Bronchial epithelial cell (primary cell): ENCODE results near the gene GPHA2. TPM values are rescaled to one million over a fixed set of nuclear protein-coding genes. Genes with fewer than 3 reads are reported as not detected.
"Not testable (repeated sequence)": the region's sequence is repeated elsewhere in the genome, so short reads cannot be mapped to it uniquely, and the experiment has no call there.

Source experiments
- DNase-seq: peaks from one replicate; pipeline ENCODE4 v3.0.0-alpha.2; 2010; ENCODE audit warnings: low read depth
- FAIRE-seq: peaks from 2 replicates; lab custom pipeline; 2011; peaks lifted over from hg19 to GRCh38; lab: Jason Lieb, UNC
- H3K27me3 ChIP-seq: 2 replicates; pipeline ENCODE4 v1.5.1; 2011; ENCODE audit warnings: low read length; ENCODE audit not compliant: control insufficient read depth, insufficient read depth
- H3K36me3 ChIP-seq: 2 replicates; pipeline ENCODE4 v1.5.1; 2011; ENCODE audit warnings: low read length; ENCODE audit not compliant: control insufficient read depth, insufficient read depth
- H3K4me3 ChIP-seq: 2 replicates; pipeline ENCODE4 v1.5.1; 2011; ENCODE audit warnings: mild to moderate bottlenecking, low read depth, low read length, control low read depth
- CTCF ChIP-seq: IDR thresholded peaks from 2 replicates; pipeline ENCODE4 v1.5.1; 2011; ENCODE audit warnings: mild to moderate bottlenecking, moderate library complexity, low read length, control low read depth, inconsistent platforms; ENCODE audit not compliant: insufficient read depth, severe bottlenecking
- total RNA-seq: library from RNA; depleted of rRNA; stranded (reverse); fragments of >200 nt; gene quantifications from 2 replicates; pipeline ENCODE4 v1.2.1, GENCODE V29; 2014

The GPHA2 gene, protein sequence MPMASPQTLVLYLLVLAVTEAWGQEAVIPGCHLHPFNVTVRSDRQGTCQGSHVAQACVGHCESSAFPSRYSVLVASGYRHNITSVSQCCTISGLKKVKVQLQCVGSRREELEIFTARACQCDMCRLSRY
- total RNA-seq: not detected in 2 replicates

DNA sequence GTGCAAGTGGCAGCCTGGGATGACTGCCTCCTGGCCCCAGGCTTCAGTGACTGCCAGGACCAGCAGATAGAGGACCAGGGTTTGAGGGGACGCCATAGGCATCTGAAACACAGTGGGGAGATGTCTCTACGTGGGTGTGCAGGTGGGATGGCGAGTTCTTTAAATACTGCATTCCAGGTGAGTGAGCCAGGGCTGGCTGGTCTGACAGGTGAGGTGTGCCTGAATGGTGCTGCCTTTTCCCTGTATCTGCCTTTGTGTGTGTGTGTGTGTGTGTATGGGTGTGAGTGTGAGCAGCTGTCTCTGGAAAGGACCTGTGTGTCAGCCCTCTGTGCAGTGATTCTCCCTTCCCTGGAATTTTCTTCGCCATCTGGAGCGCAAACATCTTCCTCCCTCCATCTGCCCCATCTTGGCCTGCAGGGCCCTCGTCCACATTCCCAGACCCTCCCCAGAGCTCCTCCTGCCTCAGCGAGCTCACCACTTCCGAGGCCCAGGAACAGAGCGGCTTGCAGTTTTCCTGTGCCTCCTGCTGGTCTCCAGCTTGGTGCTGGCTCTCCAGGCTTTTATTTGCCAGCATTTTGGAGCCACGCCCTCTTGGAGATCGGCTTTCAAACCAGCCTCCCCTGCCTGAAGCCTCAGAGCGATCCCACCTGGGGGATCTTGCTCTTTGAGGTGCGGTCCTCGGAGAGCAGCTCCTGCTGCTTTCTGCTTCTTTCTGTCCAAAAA is at the start of gene GPHA2:
TSS of gene GPHA2 (minus strand) at position 535 of the 723 bp plus-strand sequence. CDS start at position 102, 433 bp downstream.
- H3K27me3 ChIP-seq: no peaks in the 10 kb centered on the region
- no peak for FAIRE-seq
- no peak within 1 kb of the TSS for H3K4me3 ChIP-seq
- TF ChIP-seq CTCF: no peak
- peak; percentile 20 for DNase-seq
- peaks cover 12% of the 10 kb centered on the region for H3K36me3 ChIP-seq

GRCh38 chr11:64983339-64983738 is 47.6 kb upstream of the GPHA2 start:
- not testable (repeated sequence) for H3K27me3 ChIP-seq, DNase-seq, H3K4me3 ChIP-seq, FAIRE-seq, H3K36me3 ChIP-seq

DNA sequence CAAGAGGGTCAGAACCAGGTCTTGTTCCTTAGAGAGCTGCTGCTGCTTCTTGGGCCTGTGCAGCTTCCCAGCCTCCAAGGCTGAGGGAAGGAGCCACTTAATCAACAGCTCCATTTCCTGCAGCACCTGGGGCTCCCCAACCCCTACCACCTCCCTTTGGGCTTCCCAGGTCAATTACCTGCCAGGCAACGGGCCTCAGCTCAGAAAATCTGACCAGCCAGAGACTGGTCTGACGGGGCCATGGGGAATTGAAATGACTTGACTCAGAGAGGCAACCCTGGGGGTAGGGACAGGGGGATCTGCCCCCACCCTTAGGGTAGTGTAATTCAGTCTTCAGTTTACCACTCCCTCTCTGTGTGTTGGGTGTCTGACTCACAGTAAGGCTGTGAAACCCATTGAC is 41.0 kb upstream of the GPHA2 start:
- no peak for TF ChIP-seq CTCF
- no peak for FAIRE-seq
- Histone ChIP-seq H3K36me3 (no peaks in the 10 kb centered on the region), H3K27me3 (no peaks in the 10 kb centered on the region), H3K4me3 (no peak overlapping the region)
- no peak for DNase-seq

DNA sequence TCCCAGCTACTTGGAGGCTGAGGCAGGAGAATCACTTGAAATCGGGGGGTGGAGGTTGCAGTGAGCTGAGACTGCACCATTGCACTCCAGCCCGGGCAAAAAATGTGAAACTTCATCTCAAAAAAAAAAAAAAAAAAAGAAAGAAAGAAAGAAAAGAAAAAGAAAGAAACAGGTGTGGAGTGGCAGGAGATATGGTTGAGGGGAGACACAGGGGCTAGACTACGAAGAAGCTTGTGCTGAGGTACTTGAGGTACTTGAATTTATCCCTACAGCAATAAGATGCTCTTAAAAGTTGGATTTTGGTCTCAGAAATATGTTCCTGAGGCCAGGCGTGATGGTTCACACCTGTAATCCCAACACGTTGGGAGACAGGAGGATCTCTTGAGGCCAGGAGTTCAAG is 38.4 kb upstream of the GPHA2 start:
- H3K36me3 ChIP-seq: no peaks in the 10 kb centered on the region
- TF ChIP-seq CTCF: no peak
- no peak for FAIRE-seq
- H3K27me3 ChIP-seq: no peaks in the 10 kb centered on the region
- no peak for DNase-seq
- H3K4me3 ChIP-seq: no peak overlapping the region

- TF ChIP-seq CTCF: no peak
- FAIRE-seq (no peak), DNase-seq (peak; percentile 37)
- Histone ChIP-seq H3K36me3 (no peaks in the 10 kb centered on the region), H3K27me3 (no peaks in the 10 kb centered on the region), H3K4me3 (peak within 1 kb of the TSS; percentile 12)
Measured at GRCh38 chr11:64971421-64972233, 35.9 kb upstream of the GPHA2 start, which contains the start of gene MAJIN. Gene MAJIN (minus strand): TSS chr11:64972108. CDS start chr11:64959405, 12,703 bp downstream.

DNA sequence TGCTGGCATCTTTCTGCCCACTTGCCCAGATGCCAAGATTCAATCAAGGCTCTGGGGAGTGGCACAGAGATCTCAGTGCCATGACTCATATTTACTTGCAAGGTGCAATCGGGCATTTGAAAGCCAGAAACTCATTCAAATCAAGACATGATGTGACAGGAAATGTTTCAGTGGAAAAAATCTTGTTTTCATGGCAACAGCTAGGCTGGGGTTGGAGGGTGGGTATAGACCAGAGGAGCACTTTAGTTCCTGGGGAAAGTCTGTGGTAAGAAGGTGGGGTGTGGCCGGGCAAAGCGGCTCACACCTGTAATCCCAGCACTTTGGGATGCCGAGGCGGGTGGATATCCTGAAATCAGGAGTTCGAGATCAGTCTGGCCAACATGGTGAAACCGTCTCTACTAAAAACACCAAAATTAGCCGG is 35.0 kb upstream of the GPHA2 start:
- H3K36me3 ChIP-seq: no peaks in the 10 kb centered on the region
- H3K27me3 ChIP-seq: no peaks in the 10 kb centered on the region
- no peak overlapping the region for H3K4me3 ChIP-seq
- no peak for TF ChIP-seq CTCF
- FAIRE-seq: peak; percentile 40
- peak; percentile 100 for DNase-seq
